Astrocyte of the spinal cord (primary cell): ENCODE results near the gene FMN1.
A peak's percentile ranks its signal among the peaks of the same experiment; 100 is the strongest.

Experiments
- DNase-seq: peaks from one replicate; pipeline ENCODE4 v3.0.0; 2011; ENCODE audit warnings: low read depth, low spot score
- H3K4me3 ChIP-seq: 2 replicates; pipeline ENCODE4 v1.5.1; 2011; ENCODE audit warnings: low read depth, mild to moderate bottlenecking, low read length, moderate library complexity
- in situ Hi-C: cut with HindIII; loops from 2 replicates; pipeline ENCODE4 v1.10.0; 2017; ENCODE audit warnings: low sequenced_read_pairs
- TF ChIP-seq, protein P1 (sequence below): IDR thresholded peaks from 2 replicates; pipeline ENCODE4 v1.5.1; 2012; ENCODE audit warnings: low read depth, mild to moderate bottlenecking, low read length, inconsistent platforms

Gene FMN1

DNA sequence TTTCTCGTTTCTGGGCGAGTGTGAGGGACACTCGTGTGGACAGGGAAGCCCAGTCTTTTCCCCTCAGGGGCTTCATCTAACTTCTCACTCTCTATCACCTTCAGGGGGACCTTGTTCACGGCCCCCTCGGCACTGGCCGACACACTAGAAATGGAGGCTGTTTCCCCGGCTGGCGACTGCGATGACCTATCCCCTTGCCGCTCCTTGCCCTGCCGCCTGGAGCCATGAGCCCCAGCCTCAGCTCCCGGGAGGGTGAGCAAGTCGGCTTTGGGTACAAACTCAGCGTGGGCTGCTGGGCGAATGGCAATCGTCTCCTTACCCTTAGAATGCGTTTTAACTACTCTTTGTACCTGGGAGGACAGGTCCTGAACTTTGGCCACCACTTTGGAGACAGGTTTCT, 41.0 kb downstream of the FMN1 start:
- TF ChIP-seq, protein P1, sequence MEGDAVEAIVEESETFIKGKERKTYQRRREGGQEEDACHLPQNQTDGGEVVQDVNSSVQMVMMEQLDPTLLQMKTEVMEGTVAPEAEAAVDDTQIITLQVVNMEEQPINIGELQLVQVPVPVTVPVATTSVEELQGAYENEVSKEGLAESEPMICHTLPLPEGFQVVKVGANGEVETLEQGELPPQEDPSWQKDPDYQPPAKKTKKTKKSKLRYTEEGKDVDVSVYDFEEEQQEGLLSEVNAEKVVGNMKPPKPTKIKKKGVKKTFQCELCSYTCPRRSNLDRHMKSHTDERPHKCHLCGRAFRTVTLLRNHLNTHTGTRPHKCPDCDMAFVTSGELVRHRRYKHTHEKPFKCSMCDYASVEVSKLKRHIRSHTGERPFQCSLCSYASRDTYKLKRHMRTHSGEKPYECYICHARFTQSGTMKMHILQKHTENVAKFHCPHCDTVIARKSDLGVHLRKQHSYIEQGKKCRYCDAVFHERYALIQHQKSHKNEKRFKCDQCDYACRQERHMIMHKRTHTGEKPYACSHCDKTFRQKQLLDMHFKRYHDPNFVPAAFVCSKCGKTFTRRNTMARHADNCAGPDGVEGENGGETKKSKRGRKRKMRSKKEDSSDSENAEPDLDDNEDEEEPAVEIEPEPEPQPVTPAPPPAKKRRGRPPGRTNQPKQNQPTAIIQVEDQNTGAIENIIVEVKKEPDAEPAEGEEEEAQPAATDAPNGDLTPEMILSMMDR = no peak
- no peak overlapping the region for H3K4me3 ChIP-seq
- no peak for DNase-seq
- in situ Hi-C loops = no loop called here

DNA sequence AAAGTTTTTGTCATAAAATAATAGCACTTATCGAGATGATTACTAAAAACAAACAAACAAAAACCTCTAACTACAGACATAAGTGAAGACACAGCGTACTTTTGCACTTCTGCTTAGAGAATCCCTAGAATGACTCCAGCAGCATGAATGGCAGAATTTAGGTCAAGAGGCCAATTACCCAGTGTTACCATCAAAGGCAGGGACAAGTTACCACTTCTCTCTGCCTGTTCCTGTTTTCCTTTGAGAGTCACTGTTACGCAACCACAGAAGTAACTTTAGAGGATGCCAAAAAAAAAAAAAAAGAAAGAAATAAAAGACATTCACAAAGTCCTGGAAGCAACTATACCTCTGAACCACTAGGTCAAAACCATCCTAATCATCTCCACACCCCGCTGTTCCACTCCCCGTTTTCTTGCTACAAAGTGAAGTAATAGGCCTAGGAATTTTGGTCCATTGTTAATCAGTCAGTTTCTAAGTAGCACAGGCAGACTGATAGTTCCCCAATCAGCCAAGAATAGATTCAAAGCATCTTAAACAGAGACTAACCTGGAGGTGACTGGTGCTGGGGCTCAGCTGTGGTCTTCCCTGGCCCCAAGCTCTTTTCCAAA, 41.9 kb downstream of the FMN1 start:
- DNase-seq = peak; percentile 42
- in situ Hi-C loops = no loop called here
- H3K4me3 ChIP-seq = no peak overlapping the region
- TF ChIP-seq, protein P1 = no peak

DNA sequence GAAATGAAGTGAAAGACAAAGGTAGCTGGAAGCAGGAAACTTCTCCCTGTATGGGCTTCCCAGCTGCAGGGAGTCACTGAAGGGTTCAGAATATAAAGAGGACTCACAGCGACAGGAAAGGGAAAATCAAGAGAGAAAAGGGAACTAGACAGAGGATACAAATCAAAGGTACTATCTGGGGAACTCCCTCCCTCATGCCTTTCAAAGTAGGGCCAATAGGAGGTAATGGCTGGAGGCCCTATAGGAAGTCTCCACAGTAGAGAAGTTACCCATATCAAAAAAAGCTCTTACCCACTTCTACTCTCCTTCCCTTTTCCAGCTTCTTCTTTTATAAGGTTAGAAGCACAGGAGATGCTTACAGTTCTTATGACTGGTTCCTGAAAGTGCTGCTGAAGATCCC, 43.5 kb downstream of the FMN1 start:
- no peak for DNase-seq
- in situ Hi-C loops = no loop called here
- TF ChIP-seq, protein P1 = no peak
- H3K4me3 ChIP-seq = no peak overlapping the region

DNA sequence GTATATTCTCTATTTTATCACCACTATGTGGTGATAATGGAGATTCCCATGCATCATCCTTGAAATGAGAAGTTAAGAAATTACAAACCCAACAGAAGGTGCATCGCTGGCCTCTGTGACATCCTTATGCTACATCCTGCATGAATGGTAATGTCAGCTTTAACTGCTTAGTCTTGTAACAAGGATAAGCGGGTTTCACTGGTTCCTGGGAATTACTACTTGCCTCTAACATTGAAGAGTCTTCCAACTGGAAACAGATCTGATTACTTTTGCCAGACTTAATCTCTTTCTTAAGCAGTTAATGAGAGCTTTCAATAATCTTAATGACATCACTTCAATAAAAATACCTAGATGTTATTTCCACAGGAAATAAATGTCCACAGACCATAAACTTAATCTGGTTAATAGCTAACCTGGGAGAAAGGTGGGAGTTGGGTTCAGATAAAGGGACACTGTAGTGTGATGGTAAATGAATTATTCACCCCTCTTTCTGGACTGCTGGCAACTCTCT, 44.0 kb downstream of the FMN1 start:
- DNase-seq = no peak
- TF ChIP-seq, protein P1 = no peak
- no peak overlapping the region for H3K4me3 ChIP-seq
- in situ Hi-C loops = no loop called here

DNA sequence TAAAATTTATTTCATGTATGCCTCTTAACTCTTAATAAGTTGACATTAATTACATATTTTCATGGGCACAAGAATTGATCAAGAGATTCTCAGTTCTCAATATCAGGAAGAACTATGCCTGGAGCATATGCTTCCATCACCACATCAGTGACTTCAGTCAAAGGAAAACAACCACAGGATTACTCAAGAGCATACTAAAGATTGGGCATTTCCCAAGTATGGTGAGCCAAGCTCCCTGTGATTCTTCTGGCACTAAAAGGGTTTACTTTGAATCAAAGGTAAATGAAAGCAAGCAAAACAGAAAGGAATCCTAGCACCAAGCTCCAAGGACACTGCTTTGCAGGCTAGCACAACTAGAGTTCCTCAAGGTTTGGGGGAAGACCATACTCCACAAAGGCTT, 44.6 kb downstream of the FMN1 start:
- DNase-seq = peak; percentile 66
- TF ChIP-seq, protein P1 = no peak
- no peak overlapping the region for H3K4me3 ChIP-seq
- in situ Hi-C loops = no loop called here

DNA sequence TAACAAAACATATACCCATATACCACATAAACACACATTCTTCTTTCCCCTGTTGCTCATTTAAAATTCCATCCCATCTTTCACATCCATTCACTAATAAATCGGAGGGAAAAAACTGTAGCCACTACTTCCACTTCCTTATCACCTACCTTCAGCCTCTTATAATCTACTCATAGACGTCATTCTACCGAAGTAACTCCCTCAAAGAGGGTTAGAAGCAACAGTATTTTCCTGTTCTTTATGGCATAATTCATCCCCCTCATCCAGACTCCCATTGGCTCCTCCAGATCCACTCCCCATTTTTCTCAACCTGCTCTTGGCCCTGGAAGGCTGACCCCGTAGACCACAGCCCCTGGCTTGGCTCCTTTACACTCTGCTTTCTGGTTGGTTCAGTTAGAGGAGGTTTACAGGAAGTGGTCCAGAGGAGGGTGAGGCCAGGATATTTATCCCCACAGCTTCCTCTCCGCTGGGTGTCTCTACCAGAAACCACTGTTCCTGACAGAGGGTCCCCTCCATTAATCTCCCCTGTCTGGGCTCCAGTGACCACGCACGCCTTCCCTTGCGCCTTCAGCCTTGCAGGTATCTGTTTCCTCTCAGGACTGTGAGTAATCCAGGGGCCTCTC, 46.3 kb downstream of the FMN1 start:
- TF ChIP-seq, protein P1 = no peak
- H3K4me3 ChIP-seq = no peak overlapping the region
- in situ Hi-C loops = no loop called here
- no peak for DNase-seq
